Activated CD4-positive, alpha-beta T cell treated with anti-CD3 and anti-CD28 coated beads, Interleukin-10, Interleukin-2, amounts not matched to agents 100 ng/mL and 50 ng/mL, durations not matched to agents 16 hours and 8 hours (primary cell): Measurements from ENCODE around the gene WDFY4.

Experiments used
- DNase-seq: peaks from one replicate; pipeline ENCODE4 v3.0.0-alpha.2; 2020

The WDFY4 gene

GRCh38 chr10:48819783-48820182, 135.1 kb downstream of the WDFY4 start:
- no peak for DNase-seq

- no peak for DNase-seq
Observed at GRCh38 chr10:48820231-48820630, 135.6 kb downstream of the WDFY4 start.

- DNase-seq = no peak
Observed at GRCh38 chr10:48820699-48821098, 136.0 kb downstream of the WDFY4 start.

DNA sequence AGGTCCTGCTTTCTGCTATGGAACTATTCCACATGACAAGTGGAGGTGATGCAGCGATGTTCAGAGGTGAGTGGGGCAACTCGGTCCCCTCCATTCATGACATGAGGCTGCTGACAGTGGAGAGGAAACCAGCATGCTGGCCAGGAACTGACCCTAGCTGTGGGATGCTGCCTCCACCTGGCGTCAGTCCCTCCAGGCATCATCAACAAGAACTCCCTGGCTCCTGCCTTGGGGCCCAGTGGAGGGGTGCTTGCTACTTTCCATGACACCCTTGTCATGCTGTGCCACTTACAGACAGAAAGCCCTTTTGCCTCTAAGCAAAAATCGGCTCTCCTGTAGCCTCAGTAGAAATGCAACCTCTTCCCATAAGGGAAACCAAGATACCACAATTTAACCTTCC, 136.4 kb downstream of the WDFY4 start:
- no peak for DNase-seq

- DNase-seq = no peak
Observed at GRCh38 chr10:48821692-48822091, 137.0 kb downstream of the WDFY4 start.

DNA sequence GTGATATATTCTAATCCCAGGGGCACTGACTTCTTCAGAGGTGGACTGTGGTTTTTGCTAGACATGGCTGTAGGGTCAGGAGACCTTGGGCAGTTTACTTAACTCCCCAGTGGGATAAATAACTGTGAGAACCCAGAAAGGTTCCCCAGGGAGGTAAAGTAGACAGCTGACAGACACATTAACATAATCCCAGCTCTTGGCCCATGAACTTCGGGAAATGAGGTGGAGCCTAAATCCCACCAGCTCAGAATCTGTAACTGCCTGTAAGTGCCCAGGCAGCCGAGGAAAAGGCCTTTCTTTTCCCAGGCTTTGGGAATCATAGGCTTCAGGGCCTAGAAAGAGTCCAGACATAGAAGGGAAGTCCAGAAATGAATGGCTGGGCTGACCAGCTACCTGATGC, 149.0 kb downstream of the WDFY4 start:
- no peak for DNase-seq

- DNase-seq = no peak
Observed at GRCh38 chr10:48834189-48834965, 149.7 kb downstream of the WDFY4 start.

GRCh38 chr10:48835781-48836180, 151.1 kb downstream of the WDFY4 start:
- no peak for DNase-seq

- no peak for DNase-seq
Observed at GRCh38 chr10:48836605-48837004, 151.9 kb downstream of the WDFY4 start.

DNA sequence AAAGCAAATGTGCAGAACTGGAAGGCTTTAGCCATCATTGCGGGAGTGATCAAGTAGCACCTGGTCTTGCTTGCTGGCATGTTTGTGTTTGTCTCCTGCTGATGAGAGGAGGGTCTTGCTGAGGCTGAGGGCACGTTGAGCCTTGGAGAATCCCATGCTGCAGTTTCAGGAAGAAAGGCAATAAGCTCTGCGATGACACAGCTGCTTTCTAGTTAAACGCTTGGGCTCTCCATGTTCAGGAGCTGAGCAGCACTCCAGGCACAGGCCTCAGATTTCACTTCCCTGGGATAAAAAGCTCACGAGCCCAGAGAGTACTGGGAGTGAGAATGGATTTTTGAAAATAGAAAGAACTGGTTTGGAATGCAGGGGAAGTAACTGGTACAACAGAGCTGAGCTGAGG, 154.2 kb downstream of the WDFY4 start:
- no peak for DNase-seq

GRCh38 chr10:48839809-48840679, 155.4 kb downstream of the WDFY4 start:
- no peak for DNase-seq

DNA sequence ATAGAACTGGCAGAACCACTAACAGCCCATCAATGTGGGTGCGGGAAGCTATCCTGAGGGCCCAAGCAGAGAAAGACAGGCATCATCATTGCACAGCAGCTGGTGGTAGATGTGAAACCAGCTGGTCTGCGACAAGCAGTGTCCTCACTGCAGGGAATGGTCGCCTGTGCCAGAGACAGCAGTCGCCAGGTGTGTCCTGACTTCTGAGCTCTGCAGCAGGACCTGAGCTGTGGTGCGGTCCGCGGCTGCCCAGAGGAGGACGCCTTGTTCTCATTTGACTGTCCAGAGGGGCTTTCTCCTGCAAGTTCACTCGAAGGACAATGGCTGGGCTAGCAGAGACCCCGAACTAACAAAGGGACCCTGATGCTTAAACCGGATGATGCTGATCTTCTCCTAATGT, 157.6 kb downstream of the WDFY4 start:
- DNase-seq = no peak

DNA sequence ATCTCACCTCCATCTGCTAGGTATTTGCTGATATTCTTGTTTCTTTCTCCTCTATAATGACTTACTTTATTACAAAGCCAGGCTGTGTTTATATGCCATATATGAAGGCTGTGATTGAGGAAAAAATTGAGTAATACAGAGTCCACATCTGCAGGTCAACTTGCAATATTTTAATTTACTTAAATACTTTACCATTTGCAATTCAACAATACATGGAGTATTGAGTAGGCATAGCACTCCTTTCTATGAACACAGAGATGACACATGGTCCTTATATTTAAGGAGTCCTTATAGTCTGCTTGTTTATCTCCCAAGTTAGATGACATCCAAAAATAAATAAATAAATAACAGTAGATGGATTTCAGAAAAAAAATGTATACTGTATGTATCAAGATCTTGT, 158.5 kb downstream of the WDFY4 start:
- no peak for DNase-seq

GRCh38 chr10:48844616-48845015, 159.9 kb downstream of the WDFY4 start:
- no peak for DNase-seq

DNA sequence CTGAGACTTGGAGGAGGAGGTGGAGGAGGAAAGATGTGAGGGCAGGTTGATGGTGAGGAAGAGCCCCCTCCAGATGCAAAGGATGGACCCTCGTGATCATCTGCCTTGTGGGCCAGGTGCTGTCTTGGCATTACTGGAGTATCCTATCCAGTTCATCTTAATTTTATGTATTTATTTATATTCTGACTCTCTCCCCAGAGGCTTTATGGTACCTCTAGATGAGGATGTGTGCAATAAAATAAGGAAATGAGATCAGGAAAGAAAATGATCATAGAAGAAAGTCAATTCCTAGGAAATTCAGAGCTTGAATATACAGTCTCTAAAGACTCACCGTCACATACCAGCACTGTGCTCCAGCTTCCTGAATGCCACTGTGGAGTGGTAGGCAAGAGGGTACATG, 160.8 kb downstream of the WDFY4 start:
- no peak for DNase-seq

DNA sequence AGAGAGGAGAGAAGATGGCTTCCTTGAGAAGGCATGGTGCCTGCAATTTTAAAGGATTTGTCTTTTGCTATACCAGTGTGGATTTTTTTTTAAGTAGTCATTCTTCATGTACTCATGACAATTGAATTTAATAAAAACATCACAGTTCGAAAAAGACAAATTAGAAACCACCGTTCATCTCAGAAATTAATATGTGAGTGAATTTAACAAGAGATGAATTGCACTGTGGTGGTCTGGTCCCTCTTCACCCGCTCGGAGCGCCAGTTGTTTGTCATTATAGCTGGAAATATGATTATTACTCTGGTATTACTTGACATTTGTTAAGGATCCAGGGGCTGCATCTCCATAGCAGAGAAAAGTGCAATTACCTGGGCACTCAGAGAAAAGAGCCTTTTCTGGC, 163.0 kb downstream of the WDFY4 start:
- no peak for DNase-seq

DNA sequence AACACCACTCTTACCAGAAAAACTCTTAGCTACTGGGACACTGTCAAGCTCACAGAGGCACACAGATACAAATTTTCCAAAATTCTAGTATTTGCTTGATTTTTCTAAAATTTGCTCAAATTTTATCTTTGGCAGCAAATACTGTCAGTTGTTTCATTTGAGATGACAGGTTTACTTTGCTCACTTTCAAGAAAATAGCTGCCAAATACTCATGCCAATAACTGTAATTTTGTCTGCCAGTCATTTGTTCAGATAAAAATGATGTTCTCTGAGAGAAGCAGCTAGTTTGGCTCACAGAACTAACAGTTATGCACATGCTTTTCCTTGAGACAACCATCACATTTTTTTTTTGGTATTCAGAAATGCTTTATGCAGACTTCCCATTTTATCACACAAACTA, 172.2 kb downstream of the WDFY4 start:
- DNase-seq = no peak

DNA sequence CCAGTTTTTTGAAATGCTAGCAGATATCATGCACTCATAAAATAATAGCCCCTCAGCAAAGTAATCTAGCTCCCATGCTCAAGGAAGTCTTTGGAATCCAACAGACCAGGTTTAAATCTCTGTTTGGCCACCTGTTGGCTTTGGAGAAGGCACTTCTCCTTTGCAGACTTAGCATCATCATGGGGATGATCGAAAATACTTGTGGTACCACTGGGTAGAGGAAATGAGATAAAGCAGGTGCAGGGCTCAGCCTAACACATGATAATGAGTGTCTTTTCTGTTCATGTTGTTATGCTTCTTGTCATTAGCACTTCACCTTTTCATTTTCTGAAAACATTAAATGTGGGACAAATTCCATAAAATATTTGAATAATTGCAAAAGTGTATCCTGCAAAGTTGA, 187.6 kb downstream of the WDFY4 start:
- no peak for DNase-seq

- no peak for DNase-seq
Observed at GRCh38 chr10:48878091-48878490, 193.4 kb downstream of the WDFY4 start.

- DNase-seq = no peak
Observed at GRCh38 chr10:48879451-48879850, 194.8 kb downstream of the WDFY4 start.

DNA sequence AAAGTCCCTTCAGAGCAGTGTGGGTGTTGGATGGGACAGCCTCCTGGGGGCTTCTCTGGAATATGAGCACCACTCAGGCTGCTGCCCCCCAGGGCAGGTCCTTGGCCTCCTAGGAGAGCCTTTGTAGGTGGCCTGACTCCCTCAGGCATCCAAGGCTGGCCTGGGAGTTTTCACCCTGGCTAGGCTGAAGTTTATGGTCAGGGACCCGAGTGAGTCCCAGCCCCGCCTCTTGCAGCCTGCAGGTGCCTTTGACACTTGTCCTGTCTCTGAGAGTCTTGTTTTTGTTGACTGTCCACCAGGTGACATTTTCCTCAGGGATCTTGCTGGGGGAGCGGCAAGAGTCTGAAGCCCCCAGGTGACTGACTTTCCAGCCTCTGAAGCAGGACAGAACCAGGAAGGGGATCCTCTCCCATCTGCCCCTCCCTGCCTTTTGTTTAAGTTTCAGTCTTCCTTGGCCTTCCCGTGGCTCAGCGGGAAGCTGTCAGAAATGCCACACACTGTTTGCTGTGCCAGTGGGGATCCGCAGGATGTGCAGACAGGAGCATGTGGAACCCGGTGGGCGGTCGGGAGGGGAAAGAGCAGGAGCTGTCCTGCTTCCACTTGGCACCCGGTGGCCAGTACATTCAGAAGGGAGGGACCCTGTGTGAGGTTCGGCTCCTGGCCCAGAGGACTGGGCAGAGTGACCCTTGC, 195.5 kb downstream of the WDFY4 start:
- DNase-seq = no peak

DNA sequence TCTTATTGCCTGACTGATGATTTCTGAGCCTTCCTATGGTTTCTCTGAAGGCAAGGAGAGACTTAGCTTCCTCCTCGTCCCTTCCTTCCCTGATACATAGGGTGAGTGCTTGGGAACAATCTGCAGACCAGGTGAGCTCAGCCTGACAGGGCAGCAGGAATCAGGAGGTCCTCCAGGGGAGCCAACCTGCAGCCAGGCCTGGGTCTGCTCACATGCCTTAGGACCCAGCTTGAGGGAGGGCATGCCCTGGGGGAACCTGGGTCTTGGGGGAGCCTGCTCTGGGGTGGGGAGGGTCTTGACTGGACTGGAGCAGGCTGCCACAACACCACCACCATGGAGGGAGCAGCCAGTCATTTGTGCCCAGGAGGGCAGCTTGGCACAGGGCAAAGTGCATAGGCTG, 197.3 kb downstream of the WDFY4 start:
- DNase-seq = no peak

DNA sequence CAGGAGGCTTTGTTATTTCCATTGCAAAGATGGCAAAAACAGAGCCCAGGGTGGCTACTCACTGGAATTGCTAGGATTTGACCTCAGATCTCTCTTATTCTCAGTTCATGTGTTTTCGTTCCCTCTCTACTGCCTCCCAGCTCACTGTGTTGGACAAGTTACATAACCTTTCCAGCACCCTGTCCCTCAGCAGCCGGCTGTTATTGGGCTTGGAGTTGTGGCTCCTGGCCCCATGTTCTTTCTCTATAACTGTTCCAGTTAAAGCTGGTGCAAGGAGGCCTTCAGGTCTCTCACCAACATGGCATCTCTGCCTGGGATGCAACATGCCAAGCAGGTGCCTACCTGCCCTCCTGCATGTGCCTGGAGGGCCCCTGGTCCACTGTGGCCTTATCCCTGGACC, 198.2 kb downstream of the WDFY4 start:
- DNase-seq = no peak

- DNase-seq = no peak
Observed at GRCh38 chr10:48883701-48884100, 199.0 kb downstream of the WDFY4 start.
